ENCODE data around the gene RNF157. TPM values are rescaled to one million over a fixed set of nuclear protein-coding genes. Genes with fewer than 3 reads are reported as not detected.

The RNF157 gene
- total and polyA plus RNA-seq, 2 of the 13 experiments (the other 11 are each of a cell fraction or from before 2014, with no cell fraction given): 0.44 to 1.5 TPM

GRCh38 chr17:76265624-76266243 is 25.4 kb upstream of the RNF157 start (continued):
- TF ChIP-seq HNF1A (IDR thresholded peaks at IDR 0.05; ENCODE audit: low read depth) (no peak), HNF1A (CRISPR knock-in tag; IDR thresholded peaks at IDR 0.05; ENCODE audit: borderline replicate concordance) (0 out of 2 replicates have a peak, but pooled peaks have one; percentile 57), ZNF225 (CRISPR knock-in tag; IDR thresholded peaks at IDR 0.05) (no peak), ZNF780A (CRISPR knock-in tag; IDR thresholded peaks at IDR 0.05) (no peak), REST (IDR thresholded peaks at IDR 0.05; ENCODE audit: borderline replicate concordance in 1 of 2, low read depth in 1 of 2, low read length in 2 of 2) (no peak), CREB3 (CRISPR knock-in tag; IDR thresholded peaks at IDR 0.05) (no peak), KLF6 (CRISPR knock-in tag; IDR thresholded peaks at IDR 0.05) (no peak), ZNF367 (CRISPR knock-in tag; IDR thresholded peaks at IDR 0.05; ENCODE audit: borderline replicate concordance) (no peak), SRSF4 (IDR thresholded peaks at IDR 0.05; ENCODE audit: low read depth, low read length, poor library complexity, severe bottlenecking) (no peak), ZNF703 (CRISPR knock-in tag; IDR thresholded peaks at IDR 0.05; ENCODE audit: borderline replicate concordance) (no peak), ZHX1 (CRISPR knock-in tag; IDR thresholded peaks at IDR 0.05; ENCODE audit: low read depth) (0 out of 2 replicates have a peak, but pooled peaks have one; percentile 42), XRCC5 (optimal IDR thresholded peaks at IDR 0.05; ENCODE audit: low read length) (peak; percentile 16), MLLT10 (CRISPR knock-in tag; IDR thresholded peaks at IDR 0.05) (no peak), TFDP2 (CRISPR knock-in tag; IDR thresholded peaks at IDR 0.05) (peak; percentile 36; the same call in 1 of the 2 replicates), ZNF317 (CRISPR knock-in tag; IDR thresholded peaks at IDR 0.05) (no peak)
